HEK293 (cell line): ENCODE results near the gene DDX28.

ENCODE experiments used
- CTCF ChIA-PET: fragments of 350-600 bp; formaldehyde crosslinking; extraction: SDS; loops from one replicate; lab custom pipeline; 2021; ENCODE audit warnings: antibody characterized with exemption; lab: Yijun Ruan, JAX
- POLR2A ChIA-PET: fragments of 300-600 bp; formaldehyde crosslinking; extraction: SDS; loops from one replicate; lab custom pipeline; 2020; ENCODE audit warnings: antibody characterized with exemption, inconsistent platforms; lab: Yijun Ruan, JAX
- H3K27ac ChIP-seq: fragments of 200-500 bp; sonication (Bioruptor generic); 2 replicates; pipeline ENCODE4 v1.5.1; 2014; ENCODE audit warnings: low read depth, low read length, control low read depth, inconsistent platforms; ENCODE audit errors: extremely low read depth
- H3K36me3 ChIP-seq, 2 experiments: fragments of 200-500 bp in 1 of 2; sonication (Bioruptor generic) in 1 of 2; 1 replicate in 1 of 2; 2 replicates in 1 of 2; pipeline ENCODE4 v1.5.1; 2014 to 2017; ENCODE audit warnings: inconsistent platforms in 2 of 2, low read length in 2 of 2; ENCODE audit not compliant: control insufficient read depth in 2 of 2, insufficient read depth in 1 of 2
- H3K4me1 ChIP-seq: fragments of 200-500 bp; sonication (Bioruptor generic); 2 replicates; pipeline ENCODE4 v1.5.1; 2014; ENCODE audit warnings: mild to moderate bottlenecking, low read length, inconsistent platforms; ENCODE audit not compliant: control insufficient read depth, insufficient read depth
- H3K4me3 ChIP-seq: 2 replicates; pipeline ENCODE4 v1.5.1; 2011; ENCODE audit warnings: low read depth, mild to moderate bottlenecking, control low read depth, low read length, moderate library complexity
- H3K9me3 ChIP-seq: fragments of 200-500 bp; sonication (Bioruptor generic); 2 replicates; pipeline ENCODE4 v1.5.1; 2014; ENCODE audit warnings: low read depth, low read length, inconsistent platforms; ENCODE audit not compliant: control insufficient read depth, insufficient read depth
- GFI1B ChIP-seq: fragments of 450-650 bp; formaldehyde crosslinking; IDR thresholded peaks from 2 replicates; pipeline ENCODE4 v1.5.1; 2016; ENCODE audit warnings: missing biosample characterization, missing genetic modification characterization
- KLF9 ChIP-seq: fragments of 450-650 bp; formaldehyde crosslinking; IDR thresholded peaks from 2 replicates; pipeline ENCODE4 v1.5.1; 2016; ENCODE audit warnings: missing biosample characterization, missing genetic modification characterization, low read depth
- MYNN ChIP-seq: fragments of 450-650 bp; formaldehyde crosslinking; IDR thresholded peaks from 2 replicates; pipeline ENCODE4 v1.5.1; 2016; ENCODE audit warnings: missing biosample characterization, missing genetic modification characterization, borderline replicate concordance
- REPIN1 ChIP-seq: fragments of 450-650 bp; formaldehyde crosslinking; IDR thresholded peaks from 2 replicates; pipeline ENCODE4 v1.5.1; 2017; ENCODE audit warnings: missing biosample characterization, missing genetic modification characterization, low read depth
- SP7 ChIP-seq: fragments of 450-650 bp; formaldehyde crosslinking; IDR thresholded peaks from 2 replicates; pipeline ENCODE4 v1.5.1; 2016; ENCODE audit warnings: missing biosample characterization, missing genetic modification characterization
- TRIM28 ChIP-seq: IDR thresholded peaks from 2 replicates; pipeline ENCODE4 v1.6.1; 2011; ENCODE audit warnings: low read length, control low read depth, borderline replicate concordance
- YY1 ChIP-seq: fragments of 450-650 bp; formaldehyde crosslinking; IDR thresholded peaks from 2 replicates; pipeline ENCODE4 v1.5.1; 2018; ENCODE audit warnings: missing biosample characterization, missing genetic modification characterization
- ZFP3 ChIP-seq: fragments of 450-650 bp; formaldehyde crosslinking; IDR thresholded peaks from 2 replicates; pipeline ENCODE4 v1.5.1; 2016; ENCODE audit warnings: low read depth, missing biosample characterization, missing genetic modification characterization
- ZNF138 ChIP-seq: fragments of 450-650 bp; formaldehyde crosslinking; IDR thresholded peaks from 2 replicates; pipeline ENCODE4 v1.5.1; 2016; ENCODE audit warnings: missing biosample characterization, missing genetic modification characterization, borderline replicate concordance
- ZNF155 ChIP-seq: fragments of 450-650 bp; formaldehyde crosslinking; IDR thresholded peaks from 2 replicates; pipeline ENCODE4 v1.5.1; 2016; ENCODE audit warnings: missing biosample characterization, missing genetic modification characterization
- ZNF174 ChIP-seq: fragments of 450-650 bp; formaldehyde crosslinking; IDR thresholded peaks from 2 replicates; pipeline ENCODE4 v1.5.0; 2017; ENCODE audit warnings: missing biosample characterization, mild to moderate bottlenecking, missing genetic modification characterization
- ZNF184 ChIP-seq: fragments of 450-650 bp; IDR thresholded peaks from 2 replicates; pipeline ENCODE4 v1.5.1; 2018; ENCODE audit warnings: missing biosample characterization, mild to moderate bottlenecking, missing genetic modification characterization
- ZNF223 ChIP-seq: fragments of 450-650 bp; formaldehyde crosslinking; IDR thresholded peaks from 2 replicates; pipeline ENCODE4 v1.5.1; 2016; ENCODE audit warnings: missing biosample characterization, missing genetic modification characterization
- ZNF48 ChIP-seq: fragments of 450-650 bp; formaldehyde crosslinking; IDR thresholded peaks from 2 replicates; pipeline ENCODE4 v1.5.1; 2016; ENCODE audit warnings: missing biosample characterization, missing genetic modification characterization
- ZNF510 ChIP-seq: fragments of 450-650 bp; formaldehyde crosslinking; IDR thresholded peaks from 2 replicates; pipeline ENCODE4 v1.5.1; 2018; ENCODE audit warnings: mild to moderate bottlenecking, missing genetic modification characterization, missing biosample characterization; ENCODE audit not compliant: insufficient replicate concordance
- ZNF560 ChIP-seq: fragments of 450-650 bp; formaldehyde crosslinking; IDR thresholded peaks from 2 replicates; pipeline ENCODE4 v1.5.1; 2017; ENCODE audit warnings: missing biosample characterization, missing genetic modification characterization, borderline replicate concordance
- ZNF654 ChIP-seq: fragments of 450-650 bp; formaldehyde crosslinking; IDR thresholded peaks from 2 replicates; pipeline ENCODE4 v1.5.1; 2016; ENCODE audit warnings: low read depth, missing biosample characterization, missing genetic modification characterization
- ZNF701 ChIP-seq: fragments of 450-650 bp; formaldehyde crosslinking; IDR thresholded peaks from 2 replicates; pipeline ENCODE4 v1.5.1; 2016; ENCODE audit warnings: missing biosample characterization, missing genetic modification characterization
- ZNF792 ChIP-seq: fragments of 450-650 bp; formaldehyde crosslinking; IDR thresholded peaks from 2 replicates; pipeline ENCODE4 v1.5.1; 2016; ENCODE audit warnings: missing biosample characterization, missing genetic modification characterization
- TF ChIP-seq, protein P1 (sequence below): fragments of 450-650 bp; formaldehyde crosslinking; IDR thresholded peaks from 2 replicates; pipeline ENCODE4 v1.5.1; 2016; ENCODE audit warnings: missing biosample characterization, missing genetic modification characterization
- TF ChIP-seq, protein P2 (sequence below): fragments of 450-650 bp; formaldehyde crosslinking; IDR thresholded peaks from 2 replicates; pipeline ENCODE4 v1.5.1; 2016; ENCODE audit warnings: missing biosample characterization, missing genetic modification characterization
- TF ChIP-seq, protein P3 (sequence below): fragments of 450-650 bp; formaldehyde crosslinking; IDR thresholded peaks from 2 replicates; pipeline ENCODE4 v1.5.1; 2016; ENCODE audit warnings: missing biosample characterization, missing genetic modification characterization, low read depth
- TF ChIP-seq, protein P4 (sequence below): fragments of 450-650 bp; formaldehyde crosslinking; IDR thresholded peaks from 2 replicates; pipeline ENCODE4 v1.5.1; 2016; ENCODE audit warnings: missing biosample characterization, missing genetic modification characterization

Gene DDX28

DNA sequence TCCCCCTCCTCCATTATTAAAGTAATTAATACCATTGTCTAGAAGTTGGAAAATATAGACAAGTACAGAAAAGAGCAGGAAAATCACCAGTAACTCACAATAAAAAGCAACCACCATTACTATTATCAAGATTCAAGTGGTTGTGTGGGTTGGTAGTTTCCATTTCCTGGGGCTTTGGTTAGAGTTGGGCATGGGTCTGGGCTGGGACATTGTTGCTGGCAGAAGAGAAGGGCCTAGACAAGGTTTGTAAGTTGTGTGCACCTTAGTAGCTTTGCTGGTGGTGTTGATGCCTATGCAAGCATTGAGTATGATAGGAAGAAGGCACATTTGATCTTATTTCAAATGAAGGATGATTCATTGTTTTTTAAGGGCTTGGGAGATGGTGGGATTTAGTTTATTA lies 36.8 kb upstream of the DDX28 start (continued):
- TF ChIP-seq, protein P1, sequence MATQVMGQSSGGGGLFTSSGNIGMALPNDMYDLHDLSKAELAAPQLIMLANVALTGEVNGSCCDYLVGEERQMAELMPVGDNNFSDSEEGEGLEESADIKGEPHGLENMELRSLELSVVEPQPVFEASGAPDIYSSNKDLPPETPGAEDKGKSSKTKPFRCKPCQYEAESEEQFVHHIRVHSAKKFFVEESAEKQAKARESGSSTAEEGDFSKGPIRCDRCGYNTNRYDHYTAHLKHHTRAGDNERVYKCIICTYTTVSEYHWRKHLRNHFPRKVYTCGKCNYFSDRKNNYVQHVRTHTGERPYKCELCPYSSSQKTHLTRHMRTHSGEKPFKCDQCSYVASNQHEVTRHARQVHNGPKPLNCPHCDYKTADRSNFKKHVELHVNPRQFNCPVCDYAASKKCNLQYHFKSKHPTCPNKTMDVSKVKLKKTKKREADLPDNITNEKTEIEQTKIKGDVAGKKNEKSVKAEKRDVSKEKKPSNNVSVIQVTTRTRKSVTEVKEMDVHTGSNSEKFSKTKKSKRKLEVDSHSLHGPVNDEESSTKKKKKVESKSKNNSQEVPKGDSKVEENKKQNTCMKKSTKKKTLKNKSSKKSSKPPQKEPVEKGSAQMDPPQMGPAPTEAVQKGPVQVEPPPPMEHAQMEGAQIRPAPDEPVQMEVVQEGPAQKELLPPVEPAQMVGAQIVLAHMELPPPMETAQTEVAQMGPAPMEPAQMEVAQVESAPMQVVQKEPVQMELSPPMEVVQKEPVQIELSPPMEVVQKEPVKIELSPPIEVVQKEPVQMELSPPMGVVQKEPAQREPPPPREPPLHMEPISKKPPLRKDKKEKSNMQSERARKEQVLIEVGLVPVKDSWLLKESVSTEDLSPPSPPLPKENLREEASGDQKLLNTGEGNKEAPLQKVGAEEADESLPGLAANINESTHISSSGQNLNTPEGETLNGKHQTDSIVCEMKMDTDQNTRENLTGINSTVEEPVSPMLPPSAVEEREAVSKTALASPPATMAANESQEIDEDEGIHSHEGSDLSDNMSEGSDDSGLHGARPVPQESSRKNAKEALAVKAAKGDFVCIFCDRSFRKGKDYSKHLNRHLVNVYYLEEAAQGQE = no peak
- no peak for TF ChIP-seq SP7 (tag by site-specific recombination)
- no peak for TF ChIP-seq ZNF510 (tag by site-specific recombination)
- no peak for TF ChIP-seq ZNF174 (tag by site-specific recombination)
- TF ChIP-seq, protein P2, sequence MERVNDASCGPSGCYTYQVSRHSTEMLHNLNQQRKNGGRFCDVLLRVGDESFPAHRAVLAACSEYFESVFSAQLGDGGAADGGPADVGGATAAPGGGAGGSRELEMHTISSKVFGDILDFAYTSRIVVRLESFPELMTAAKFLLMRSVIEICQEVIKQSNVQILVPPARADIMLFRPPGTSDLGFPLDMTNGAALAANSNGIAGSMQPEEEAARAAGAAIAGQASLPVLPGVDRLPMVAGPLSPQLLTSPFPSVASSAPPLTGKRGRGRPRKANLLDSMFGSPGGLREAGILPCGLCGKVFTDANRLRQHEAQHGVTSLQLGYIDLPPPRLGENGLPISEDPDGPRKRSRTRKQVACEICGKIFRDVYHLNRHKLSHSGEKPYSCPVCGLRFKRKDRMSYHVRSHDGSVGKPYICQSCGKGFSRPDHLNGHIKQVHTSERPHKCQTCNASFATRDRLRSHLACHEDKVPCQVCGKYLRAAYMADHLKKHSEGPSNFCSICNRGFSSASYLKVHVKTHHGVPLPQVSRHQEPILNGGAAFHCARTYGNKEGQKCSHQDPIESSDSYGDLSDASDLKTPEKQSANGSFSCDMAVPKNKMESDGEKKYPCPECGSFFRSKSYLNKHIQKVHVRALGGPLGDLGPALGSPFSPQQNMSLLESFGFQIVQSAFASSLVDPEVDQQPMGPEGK (tag by site-specific recombination) = no peak
- TF ChIP-seq, all 188 proteins: peak for 0

DNA sequence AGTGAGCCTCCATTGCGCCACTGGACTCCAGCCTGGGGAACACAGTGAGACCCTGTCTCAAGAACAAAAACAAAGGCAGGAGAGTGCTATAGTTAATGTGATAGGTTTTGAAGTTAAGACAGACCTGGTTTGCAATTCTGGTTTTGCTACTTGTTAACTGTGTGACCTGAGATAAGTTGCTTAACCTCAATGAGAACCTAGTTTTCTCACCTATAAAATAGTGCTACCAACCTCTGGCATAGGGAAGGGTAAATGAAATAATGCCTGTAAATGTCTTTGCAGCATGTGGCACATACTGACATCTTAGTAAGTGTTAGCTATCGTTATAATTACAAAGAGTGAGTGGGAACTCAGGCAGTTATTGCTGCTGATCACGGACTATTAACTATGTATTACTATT lies 32.4 kb upstream of the DDX28 start:
- no peak overlapping the region for H3K4me3 ChIP-seq
- TF ChIP-seq ZNF560 (tag by site-specific recombination) (no peak), ZNF155 (tag by site-specific recombination) (no peak), ZNF223 (tag by site-specific recombination) (no peak), ZFP3 (no peak), ZNF792 (tag by site-specific recombination) (no peak)
- TF ChIP-seq, protein P3, sequence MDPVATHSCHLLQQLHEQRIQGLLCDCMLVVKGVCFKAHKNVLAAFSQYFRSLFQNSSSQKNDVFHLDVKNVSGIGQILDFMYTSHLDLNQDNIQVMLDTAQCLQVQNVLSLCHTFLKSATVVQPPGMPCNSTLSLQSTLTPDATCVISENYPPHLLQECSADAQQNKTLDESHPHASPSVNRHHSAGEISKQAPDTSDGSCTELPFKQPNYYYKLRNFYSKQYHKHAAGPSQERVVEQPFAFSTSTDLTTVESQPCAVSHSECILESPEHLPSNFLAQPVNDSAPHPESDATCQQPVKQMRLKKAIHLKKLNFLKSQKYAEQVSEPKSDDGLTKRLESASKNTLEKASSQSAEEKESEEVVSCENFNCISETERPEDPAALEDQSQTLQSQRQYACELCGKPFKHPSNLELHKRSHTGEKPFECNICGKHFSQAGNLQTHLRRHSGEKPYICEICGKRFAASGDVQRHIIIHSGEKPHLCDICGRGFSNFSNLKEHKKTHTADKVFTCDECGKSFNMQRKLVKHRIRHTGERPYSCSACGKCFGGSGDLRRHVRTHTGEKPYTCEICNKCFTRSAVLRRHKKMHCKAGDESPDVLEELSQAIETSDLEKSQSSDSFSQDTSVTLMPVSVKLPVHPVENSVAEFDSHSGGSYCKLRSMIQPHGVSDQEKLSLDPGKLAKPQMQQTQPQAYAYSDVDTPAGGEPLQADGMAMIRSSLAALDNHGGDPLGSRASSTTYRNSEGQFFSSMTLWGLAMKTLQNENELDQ (tag by site-specific recombination) = no peak
- TF ChIP-seq, all 188 proteins: peak for 0
- POLR2A ChIA-PET = interaction anchor here (0.7 kb wide), 1 partner anchor 65 kb away, joined by 4 read pairs; no protein-coding TSS in a partner anchor
- H3K4me1 ChIP-seq = no peaks in the 10 kb centered on the region
- CTCF ChIA-PET = interaction anchor here (1.0 to 1.6 kb wide), 3 partner anchors 10 to 173 kb away, joined by 5 to 6 read pairs (median 5); no protein-coding TSS in a partner anchor
- H3K27ac ChIP-seq = no peak overlapping the region
- H3K9me3 ChIP-seq = no peaks in the 10 kb centered on the region
- H3K36me3 ChIP-seq = peaks cover 11 to 79% of the 10 kb centered on the region in 2 experiments; a peak in 2 of 3 replicates

DNA sequence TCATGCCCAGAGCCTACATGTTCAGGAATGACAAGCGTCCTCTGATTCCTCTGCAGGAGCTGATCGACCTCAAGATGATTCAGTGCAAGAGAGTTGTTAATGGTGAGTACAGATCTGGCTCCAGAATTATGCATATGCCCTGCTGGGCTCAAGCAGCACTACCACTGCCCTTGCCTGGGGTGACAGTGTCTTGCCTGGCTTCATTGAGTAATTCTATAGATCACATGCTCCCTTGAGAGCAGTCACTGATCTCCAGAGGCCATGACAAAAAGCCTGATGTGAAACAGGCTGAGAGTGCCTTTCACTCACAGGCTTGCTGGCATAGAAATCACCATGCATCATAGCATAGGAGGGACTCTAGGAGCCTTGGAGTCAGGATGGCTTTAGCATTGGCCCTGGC lies 26.4 kb upstream of the DDX28 start:
- Histone ChIP-seq H3K4me1 (no peaks in the 10 kb centered on the region), H3K4me3 (no peak overlapping the region), H3K9me3 (no peaks in the 10 kb centered on the region), H3K27ac (no peak overlapping the region), H3K36me3 (peaks cover 14 to 55% of the 10 kb centered on the region in 2 experiments; a peak in 2 of 3 replicates)
- ChIA-PET CTCF (interaction anchor here (0.6 to 0.7 kb wide), 2 partner anchors 211 to 1173 kb away, joined by 3 to 4 read pairs; no protein-coding TSS in a partner anchor), POLR2A (no interaction called here)
- no peak for TF ChIP-seq MYNN (tag by site-specific recombination)
- TF ChIP-seq YY1 (tag by site-specific recombination) = no peak
- no peak for TF ChIP-seq ZNF701 (tag by site-specific recombination)
- TF ChIP-seq ZNF138 (tag by site-specific recombination) = no peak
- no peak for TF ChIP-seq ZNF48
- TF ChIP-seq, protein P4, sequence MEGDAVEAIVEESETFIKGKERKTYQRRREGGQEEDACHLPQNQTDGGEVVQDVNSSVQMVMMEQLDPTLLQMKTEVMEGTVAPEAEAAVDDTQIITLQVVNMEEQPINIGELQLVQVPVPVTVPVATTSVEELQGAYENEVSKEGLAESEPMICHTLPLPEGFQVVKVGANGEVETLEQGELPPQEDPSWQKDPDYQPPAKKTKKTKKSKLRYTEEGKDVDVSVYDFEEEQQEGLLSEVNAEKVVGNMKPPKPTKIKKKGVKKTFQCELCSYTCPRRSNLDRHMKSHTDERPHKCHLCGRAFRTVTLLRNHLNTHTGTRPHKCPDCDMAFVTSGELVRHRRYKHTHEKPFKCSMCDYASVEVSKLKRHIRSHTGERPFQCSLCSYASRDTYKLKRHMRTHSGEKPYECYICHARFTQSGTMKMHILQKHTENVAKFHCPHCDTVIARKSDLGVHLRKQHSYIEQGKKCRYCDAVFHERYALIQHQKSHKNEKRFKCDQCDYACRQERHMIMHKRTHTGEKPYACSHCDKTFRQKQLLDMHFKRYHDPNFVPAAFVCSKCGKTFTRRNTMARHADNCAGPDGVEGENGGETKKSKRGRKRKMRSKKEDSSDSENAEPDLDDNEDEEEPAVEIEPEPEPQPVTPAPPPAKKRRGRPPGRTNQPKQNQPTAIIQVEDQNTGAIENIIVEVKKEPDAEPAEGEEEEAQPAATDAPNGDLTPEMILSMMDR = no peak
- no peak for TF ChIP-seq ZNF654
- TF ChIP-seq REPIN1 (tag by site-specific recombination) = no peak
- no peak for TF ChIP-seq KLF9 (tag by site-specific recombination)
- no peak for TF ChIP-seq TRIM28
- TF ChIP-seq GFI1B (tag by site-specific recombination) = no peak
- no peak for TF ChIP-seq ZNF792 (tag by site-specific recombination)
- TF ChIP-seq ZNF184 = no peak
